OCI-M1 (cell line): ENCODE results near the gene PCID2.
A peak's percentile ranks its signal among the peaks of the same experiment; 100 is the strongest.

Source experiments
- DNase-seq: peaks from one replicate; lab custom pipeline; 2025; lab: John Stamatoyannopoulos, UW

Gene PCID2

DNA sequence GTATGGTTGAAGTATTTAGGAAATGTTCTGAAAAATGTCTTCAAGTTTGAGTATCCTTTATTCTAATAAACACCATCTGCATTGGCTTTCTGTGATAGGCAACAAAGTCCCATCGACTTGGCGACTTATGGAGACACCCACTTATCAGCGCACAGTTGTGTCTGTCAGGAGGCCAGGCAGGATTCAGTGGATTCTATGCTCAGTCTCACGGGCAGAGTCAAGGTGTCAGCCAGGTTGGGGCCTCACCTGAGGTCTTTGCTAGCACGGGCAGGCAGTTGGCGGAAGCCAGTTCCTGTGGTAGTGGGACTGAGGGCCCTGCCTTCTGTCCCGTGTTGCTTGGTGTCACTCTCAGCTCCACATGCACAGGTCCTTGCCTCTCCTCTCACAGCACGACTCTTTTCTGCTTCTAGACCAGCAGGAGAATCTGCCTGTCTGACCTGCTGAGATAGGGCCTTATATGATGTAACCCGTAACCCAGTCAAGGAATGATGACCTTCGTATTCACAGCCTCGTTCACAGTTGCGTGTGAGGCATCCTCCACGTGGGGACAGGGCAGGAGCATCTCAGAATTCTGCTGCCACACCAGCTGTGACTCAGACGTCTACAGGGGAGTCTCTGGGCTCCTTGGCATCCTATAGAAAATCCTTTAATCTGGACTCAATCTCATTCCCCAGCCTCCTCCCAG is 10.9 kb upstream of the PCID2 start:
- DNase-seq, result no peak

DNA sequence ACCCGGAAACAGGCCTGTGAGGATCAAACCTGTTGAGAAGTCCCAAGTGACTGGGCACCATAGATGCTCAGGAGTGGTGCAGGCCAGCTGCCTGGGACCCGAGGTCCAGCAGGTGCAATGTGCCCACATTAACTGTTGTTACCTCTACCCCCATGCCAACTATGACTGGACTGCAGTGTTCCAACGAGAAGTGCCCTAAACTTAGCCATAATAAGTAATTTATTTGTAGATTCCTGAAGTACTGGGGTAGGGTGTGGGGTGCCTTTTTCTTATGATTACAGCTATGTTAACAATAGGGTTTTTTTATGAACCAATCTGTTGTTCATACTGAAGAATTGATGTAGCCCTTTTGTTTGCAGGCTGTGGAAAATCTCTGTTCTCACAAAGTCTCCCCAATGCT is 10.1 kb upstream of the PCID2 start:
- DNase-seq, result no peak

DNA sequence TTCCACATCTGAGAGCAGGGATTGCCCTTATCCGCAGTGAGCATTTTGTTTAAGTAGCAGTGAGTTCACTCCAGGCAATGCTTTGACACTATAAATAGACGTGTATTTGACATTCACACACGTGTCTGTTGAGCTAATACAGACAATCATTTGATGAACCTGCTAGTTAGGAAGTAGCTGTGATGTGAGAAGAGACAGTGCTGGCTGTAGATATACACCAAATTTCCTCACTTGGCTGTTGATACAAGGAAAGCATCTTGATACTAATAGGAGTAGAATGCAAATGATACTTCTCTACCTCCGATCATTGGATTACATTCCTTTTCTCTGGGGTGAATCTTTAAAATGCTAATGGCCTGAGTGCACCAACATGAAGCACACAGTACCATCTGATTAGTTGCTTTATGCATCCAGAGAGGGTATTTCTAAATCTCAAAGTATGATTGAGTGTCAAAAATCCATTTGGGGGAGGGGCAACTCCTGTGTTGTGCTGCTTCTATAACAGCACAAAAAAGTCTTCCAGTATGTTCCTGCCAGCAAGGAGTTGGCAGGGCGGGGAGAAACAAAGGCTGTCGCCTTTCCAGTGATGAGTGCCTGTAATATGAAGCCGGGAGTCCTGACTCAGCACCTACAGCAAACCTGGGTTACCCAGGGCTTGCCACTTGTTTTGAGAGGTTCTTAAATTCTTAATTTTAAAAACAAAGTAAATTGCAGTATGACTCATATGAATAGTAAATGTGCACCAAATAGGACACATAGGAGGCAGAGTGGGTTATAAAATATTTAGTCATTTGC is 8.0 kb upstream of the PCID2 start:
- DNase-seq, result peak; percentile 56

DNA sequence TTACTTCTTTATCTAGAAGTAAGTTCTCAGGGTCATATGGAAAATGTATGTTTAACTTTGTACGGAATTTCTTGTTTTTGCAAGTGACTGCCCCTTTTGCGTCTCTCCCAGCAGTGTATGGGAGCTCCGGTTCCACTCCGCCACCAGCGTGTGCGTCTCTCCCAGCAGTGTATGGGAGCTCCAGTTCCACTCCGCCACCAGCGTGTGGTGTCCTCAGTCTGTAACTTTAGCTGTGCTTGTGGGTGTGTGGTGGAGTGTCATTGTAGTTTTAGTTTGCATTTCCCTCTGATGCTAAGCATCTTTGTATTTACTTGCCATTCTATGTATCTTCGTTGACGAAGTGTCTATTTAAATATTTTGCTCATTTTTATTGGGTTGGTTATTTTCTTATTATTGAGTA is 3.3 kb upstream of the PCID2 start:
- DNase-seq, result peak; percentile 39

DNA sequence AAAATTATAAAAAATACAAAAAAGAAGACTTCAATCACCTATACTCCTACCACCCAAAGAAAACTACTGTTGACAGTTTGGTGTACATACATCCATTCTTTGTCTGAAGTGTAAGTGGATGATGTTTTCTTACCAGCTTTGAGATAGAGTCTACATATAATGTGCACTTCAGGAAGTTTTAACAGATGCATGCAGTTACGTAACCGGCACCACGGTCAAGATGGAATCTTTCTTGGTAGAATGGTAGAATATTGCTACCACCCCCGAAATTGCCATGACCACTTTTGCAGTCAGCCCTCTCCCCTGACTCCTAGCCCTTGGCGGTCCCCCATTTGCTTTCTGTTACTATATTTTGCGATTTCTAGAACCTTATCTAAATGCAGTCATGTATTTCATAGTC is 2.4 kb upstream of the PCID2 start:
- DNase-seq, result peak; percentile 25

DNA sequence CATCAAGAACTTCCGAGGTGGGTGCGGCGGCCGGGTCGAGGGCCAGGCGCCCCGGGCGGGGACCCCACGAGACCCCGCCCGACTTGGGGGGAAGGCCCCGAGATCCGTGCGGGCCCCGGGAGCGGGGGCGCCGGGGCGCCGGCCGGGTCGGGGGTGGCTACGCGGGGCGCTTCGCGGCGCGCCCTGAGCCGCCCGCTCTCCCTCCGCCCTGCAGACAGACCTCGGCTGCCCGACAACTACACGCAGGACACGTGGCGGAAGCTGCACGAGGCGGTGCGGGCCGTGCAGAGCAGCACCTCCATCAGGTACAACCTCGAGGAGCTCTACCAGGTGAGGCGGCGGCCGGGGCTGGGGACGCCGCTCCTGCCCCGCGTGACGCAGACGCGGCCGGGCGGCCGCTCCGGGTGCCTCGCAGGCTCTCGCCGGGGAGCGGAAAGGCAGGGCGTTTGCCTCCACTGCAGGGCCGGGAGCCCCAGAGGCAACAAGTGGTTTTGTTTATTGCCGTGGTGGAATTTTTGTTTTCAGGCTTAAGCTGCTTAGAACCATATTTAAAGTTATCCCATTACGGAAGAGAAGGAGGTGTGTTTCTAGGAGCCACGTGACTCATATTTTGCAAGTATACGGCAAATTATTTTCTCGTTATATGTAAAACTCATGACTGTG is 1.4 kb upstream of the PCID2 start:
- DNase-seq, result peak; percentile 75

DNA sequence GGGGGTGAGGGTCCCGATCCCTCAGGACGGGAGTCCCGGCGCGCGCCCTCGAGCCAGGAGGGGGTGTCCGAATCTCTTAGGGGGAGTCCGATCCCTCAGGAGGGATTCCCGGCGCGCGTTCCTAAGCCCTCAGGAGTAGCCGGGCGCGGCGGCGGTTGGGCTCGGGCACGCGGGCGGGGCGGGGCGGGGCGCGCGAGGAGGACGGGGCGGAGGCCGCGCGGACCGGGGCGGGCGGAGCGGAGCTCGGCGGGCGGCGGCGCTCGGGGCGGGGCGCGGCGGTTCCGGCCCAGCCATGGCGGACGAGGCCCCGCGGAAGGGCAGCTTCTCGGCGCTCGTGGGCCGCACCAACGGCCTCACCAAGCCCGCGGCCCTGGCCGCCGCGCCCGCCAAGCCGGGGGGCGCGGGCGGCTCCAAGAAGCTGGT is 878 bp upstream of the PCID2 start, which contains the start of gene CUL4A:
CUL4A (plus strand) TSS at position 278 of the 423 bp plus-strand sequence; CDS start at position 293, 15 bp downstream.
- DNase-seq, result peak; percentile 71

DNA sequence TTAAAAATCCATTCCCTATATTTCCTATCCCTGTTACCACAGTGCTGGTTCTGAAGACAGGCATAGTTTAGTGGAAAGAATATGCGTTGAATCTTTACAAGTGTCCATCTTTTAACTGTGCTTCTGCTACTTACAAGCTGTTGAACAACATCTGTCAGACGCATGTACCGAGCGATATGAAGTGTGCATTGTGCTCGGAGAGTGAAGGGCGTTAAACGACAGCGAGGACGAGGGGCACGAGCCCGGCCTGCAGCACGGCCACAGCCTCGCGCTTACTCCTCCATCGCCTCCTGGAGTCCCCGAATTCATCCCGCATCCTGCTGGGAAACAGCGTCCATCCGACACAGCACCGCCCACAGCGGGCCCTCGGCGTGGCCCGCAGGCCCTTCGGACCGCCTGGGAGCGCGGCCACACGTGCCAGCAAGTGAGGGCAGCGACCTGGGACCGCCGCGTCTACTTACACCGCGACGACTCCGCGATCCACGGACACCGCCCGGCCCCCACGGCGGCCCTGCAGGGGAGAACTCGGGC is 514 bp downstream of the PCID2 start:
- DNase-seq, result peak; percentile 60

DNA sequence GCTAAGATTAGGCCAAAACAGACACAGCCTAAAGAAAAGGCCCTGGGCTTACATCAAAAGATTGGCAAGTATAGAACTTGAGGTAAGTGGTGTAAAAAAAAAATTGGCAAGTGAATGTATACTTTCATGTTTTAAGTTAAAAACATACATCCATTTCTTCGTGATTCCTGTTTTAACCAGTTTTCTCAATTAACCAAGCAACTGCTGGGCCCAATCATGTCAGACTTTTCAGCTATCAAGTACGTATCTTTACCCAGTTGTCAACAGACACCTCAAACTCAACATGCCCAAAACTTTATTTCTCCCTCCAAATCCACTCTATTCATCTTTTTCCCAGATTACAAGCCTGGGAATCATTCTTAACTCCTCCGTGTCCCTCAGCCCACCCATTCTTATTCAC is 1.0 kb downstream of the PCID2 start:
- peak; percentile 21 for DNase-seq

DNA sequence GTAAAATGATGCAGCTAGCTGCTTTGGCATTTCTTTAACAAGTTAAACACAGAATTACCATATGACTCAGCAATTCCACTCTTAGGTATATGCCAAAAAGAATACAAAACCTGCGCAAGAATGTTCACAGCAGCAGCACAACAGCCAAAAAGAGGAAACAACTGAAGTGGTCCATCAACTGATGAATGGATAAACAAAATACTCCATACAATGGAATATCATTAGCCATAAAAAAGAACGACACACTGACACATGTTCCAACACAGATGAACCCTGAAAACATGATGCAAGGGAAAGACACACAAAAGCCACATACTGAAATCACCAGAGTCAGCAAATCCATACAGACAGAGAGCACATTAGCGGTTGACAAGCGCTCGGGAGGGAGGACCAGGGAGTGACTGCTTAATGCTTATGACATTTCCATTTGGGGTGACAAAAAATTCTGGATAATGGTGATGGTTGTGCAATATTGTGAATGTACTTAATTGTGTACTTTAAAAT is 3.0 kb downstream of the PCID2 start:
- DNase-seq, result peak; percentile 21

DNA sequence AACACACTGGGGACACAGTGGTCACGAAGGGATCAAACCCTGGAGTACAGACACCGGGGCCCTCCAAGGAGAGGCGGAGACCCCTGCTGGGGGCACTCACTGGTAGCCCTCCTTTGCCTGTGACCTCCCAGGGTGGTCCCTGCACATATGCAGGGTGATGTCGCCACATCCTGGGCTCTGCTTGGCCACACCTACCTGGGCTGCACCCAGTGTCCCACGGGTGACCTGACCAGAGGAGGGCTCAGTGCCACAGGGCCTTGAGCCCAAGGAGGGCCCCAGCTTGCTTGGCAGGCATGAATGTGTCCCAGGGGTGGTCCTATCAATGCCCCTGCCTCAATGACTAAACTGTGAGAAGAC is 4.1 kb downstream of the PCID2 start:
- no peak for DNase-seq

DNA sequence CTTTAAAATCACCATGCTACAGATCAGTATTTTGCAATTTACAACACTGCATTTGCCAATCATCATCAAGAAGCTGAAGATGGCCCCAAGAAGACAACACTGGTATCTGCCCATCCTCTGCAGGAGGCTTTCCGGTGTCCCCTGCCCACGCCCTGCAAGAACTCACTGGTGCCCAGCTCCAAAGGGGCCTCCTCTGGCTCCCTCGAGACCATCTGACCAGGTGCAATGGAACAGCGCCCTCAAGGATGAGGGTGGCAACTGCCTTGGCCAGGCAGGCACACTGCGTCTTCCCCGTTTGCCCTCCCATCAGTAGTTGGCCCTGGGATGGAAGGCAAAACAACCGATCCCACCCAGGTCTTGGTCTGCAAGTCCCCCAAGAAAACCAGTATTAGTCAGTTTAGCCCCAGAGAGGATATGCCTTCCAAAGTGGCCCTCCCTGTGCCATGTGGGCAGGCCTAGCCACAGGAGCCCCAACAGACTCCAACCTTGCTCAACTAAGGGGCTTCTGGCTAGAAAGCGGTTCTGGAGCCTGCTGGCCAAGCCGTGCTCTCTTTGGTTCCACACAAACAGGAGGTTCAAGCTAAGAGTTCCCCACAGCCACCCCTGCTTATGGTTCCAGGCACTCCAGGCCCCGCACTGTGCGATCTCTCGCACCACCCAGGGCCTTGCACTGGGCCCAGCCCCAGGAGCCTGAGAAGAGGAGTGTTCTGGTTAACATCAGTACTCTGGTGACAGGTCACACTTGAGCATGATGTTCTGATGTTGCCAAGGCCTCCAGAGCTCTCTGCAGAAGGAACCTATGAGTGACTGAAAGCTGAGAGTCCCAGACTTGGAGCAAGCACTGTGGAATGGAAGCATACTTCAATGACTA is 4.7 kb downstream of the PCID2 start:
- no peak for DNase-seq

DNA sequence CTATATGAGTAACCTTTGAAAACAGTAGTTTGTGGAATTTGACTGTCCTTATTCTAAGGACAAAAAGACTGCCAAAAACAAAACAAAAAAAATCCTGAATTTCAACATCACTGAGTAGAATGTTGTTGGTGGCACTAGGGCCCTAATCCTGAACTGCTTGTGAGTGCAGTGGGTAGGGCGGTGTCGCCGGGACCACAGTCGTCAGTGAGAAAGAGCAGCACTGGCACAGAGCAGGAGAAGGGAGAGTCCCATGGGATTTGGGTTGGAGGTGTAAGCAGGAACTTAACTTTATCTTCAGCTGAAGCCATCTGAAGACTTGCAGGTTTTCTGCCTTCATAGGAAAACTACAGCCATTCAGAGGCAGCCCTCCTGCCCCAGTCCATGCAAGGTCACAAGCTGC is 5.6 kb downstream of the PCID2 start:
- DNase-seq, result no peak

DNA sequence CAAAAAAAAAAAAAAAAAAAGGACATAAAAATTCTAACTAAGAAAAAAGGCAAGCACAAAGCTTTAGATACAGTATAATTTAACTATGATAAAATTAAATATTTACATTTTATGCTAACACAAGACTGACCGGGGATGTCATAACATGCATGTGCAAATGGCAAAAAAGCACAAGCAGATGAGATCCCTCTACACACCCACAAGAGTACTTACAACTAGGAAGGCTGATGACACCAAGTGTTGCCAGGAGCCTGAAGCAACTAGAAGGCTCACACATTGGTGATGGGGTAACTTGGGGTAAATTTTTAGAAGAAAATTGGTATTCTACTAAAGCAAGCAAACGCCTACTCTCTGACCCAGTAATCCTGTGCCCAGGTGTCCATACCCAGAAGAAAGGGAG is 6.7 kb downstream of the PCID2 start:
- no peak for DNase-seq

DNA sequence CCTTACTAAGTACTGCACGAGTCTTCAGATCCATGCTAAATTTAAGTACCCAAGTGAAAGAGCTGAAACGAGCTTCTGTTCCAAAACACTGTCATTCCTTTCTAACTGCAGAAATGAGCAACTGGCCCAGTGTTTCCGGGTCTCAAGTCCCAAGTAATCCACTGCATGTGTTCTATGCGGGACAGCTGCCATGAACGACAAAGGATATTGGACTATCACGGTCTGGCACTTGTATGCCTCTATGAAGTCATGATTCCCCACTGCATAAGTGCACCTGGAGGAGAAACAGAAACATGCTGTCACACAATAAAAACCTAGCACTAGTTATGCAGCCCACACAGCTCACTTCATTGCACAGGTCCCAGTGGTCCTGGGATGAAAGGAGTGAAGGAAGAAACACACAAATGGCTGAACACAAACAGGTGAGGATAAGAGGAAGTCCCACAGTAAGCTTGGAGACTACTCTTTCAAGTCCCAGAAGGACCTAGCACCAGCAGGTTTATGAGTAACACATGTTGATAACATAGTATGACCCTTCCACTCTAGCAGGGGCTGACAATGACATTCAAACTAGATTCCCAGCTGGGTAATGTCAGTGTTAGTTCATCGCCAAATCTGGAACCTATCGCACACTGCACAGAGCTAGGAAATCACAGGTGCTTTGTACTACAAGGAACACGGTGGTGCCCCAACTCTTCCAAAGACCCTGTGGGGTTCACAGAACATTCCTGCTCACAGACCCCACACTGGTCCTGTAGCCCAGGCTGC is 11.3 kb downstream of the PCID2 start:
- DNase-seq, result no peak

DNA sequence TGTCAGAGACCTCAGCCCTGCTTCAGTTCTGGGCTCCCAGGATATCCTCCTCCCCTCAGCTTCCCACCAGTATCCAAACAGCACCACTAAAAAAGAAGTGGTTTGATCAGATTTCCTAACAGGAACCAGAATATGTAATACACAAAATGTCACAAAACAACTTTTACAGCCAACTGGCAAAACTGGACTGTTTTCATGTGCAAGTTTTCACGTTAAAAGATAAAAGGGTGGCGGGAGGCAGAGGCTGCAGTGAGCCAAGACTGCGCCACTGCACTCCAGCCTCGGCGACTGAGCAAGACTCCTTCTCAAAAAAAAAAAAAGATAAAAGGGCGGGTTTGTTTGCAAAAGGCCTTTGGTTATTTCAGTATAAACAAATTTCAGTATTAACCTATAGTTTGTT is 13.1 kb downstream of the PCID2 start:
- no peak for DNase-seq

DNA sequence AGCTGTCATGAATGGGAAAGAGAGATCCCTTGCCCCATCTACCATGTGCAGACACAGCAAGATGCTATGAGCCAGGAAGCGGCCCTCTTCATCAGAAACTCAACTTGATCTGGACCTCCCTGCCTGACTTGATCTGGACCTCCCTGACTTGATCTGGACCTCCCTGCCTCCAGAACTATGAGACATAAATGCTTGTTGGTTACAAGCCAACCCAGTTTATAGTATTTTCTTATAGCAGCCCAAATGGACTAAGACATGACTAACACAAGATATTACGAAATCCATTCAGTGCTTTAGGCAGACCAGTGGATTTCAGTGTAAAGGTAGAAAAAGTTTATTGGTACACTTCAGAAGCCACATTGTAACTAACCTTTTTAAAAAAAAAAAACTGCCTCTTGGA is 15.6 kb downstream of the PCID2 start:
- no peak for DNase-seq

DNA sequence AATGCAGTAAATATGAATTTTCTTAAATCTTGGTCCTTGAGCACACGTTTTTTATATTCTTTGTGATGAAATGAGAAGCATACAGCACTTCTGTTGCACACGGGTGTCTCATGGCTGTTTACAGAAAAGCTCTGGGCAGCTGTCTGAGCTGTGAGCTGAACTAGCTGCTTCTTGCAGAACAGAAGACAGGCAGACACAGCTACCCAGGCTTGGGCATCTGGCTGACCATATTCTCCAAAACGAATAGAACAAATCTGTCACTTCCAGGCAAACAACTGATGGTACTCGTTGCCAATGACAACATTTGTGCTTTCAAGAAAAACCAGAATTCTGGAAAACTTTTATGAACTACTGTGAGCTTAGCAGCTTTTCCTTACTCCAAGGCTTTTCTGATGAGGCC is 16.2 kb downstream of the PCID2 start:
- no peak for DNase-seq

DNA sequence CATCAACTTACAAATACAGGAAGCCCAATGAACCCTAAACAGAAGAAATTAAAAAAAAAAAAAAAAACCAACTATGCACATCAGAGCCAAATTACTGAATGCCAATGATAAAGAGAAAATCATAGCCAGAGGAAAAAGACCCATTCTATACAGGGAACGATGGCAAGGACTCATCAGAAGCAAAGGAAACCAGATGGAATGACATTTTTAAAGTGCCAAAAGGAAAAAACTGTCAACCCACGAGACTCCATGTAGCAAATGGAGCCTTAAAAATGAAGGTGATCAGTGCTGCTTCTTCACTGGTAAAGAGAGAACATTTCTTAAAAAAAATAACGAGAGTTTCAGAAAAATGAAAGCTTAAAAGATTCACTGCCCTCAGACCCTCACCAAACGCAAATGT is 18.3 kb downstream of the PCID2 start:
- no peak for DNase-seq

DNA sequence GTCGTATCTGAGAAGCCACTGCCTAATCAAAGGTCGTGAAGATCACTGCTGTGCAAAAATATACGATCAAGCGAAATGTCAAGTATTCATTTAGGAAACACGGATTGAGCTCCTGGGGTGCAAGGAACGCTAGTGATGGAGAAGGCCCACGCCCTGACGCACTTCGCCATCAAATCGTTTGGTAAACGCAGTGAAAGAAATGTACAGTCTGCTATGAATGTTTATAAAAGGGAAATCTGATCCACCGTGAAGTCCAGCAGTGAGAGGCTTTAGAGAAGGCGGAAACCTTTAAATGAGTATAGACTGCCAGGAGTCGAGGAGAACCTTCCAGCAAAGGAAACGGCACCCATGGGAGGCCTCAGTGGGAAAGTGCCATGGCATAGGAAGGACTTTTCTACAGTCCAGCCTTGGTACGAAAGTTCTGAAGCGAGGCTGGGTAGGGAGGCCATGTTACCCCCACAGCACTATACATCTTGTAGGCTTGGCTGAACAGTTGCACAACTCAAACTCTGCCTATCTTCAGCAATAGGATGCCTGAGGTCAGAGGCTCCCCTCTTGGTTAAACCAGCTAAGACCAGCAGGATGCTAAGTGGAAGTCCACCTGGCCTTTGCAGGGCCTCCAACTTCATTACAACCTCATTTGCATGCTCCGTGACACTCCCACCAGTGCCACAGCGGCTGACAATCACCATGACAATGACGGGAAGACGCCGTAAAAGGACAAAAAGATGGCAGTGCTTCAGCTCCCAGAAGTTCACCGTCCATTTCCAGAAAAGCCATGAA is 20.4 kb downstream of the PCID2 start:
- DNase-seq, result no peak
